AG04450 (cell line): ENCODE measurements around the gene DGKG. TPM values are rescaled to one million over a fixed set of nuclear protein-coding genes. Genes with fewer than 3 reads are reported as not detected.

ENCODE experiments used
- CTCF ChIA-PET: fragments of 300-600, 350-600 bp; formaldehyde crosslinking; extraction: SDS; loops from one replicate; lab custom pipeline; 2022; ENCODE audit warnings: antibody characterized with exemption, inconsistent platforms; lab: Charles Lee
- POLR2A ChIA-PET: fragments of 350-600 bp; formaldehyde crosslinking; extraction: SDS; loops from one replicate; lab custom pipeline; 2021; ENCODE audit warnings: antibody characterized with exemption, inconsistent platforms; lab: Yijun Ruan, JAX
- DNase-seq: peaks from one replicate; pipeline ENCODE4 v3.0.0-alpha.2; 2011; ENCODE audit warnings: low read depth, low spot score
- H3K27ac ChIP-seq: one replicate; pipeline ENCODE4 v1.5.1; 2012; ENCODE audit warnings: low read depth, low read length, control low read depth
- H3K27me3 ChIP-seq: one replicate; pipeline ENCODE4 v1.6.0; 2012; ENCODE audit warnings: low read length; ENCODE audit not compliant: control insufficient read depth, insufficient read depth
- H3K4me3 ChIP-seq: 2 replicates; pipeline ENCODE4 v1.5.1; 2011; ENCODE audit warnings: mild to moderate bottlenecking, low read depth, low read length, control low read depth
- H3K9me3 ChIP-seq: 2 replicates; pipeline ENCODE4 v1.5.1; 2012; ENCODE audit warnings: low read length; ENCODE audit not compliant: control insufficient read depth, insufficient read depth
- polyA plus RNA-seq: library from polyadenylated mRNA; depleted of rRNA; stranded (reverse); fragments of >200 nt; gene quantifications from 2 replicates; pipeline ENCODE4 v1.2.3, GENCODE V29; 2011
- TF ChIP-seq, protein P1 (sequence below): IDR thresholded peaks from 2 replicates; pipeline ENCODE4 v1.5.1; 2011; ENCODE audit warnings: low read depth, low read length, control low read depth, inconsistent platforms

Gene DGKG
- polyA plus RNA-seq, 1 experiment = 5.1 TPM

- ChIA-PET POLR2A (no interaction called here), CTCF (no interaction called here)
- H3K9me3 ChIP-seq = no peaks in the 10 kb centered on the region
- DNase-seq = no peak
- no peaks in the 10 kb centered on the region for H3K27me3 ChIP-seq
- no peak overlapping the region for H3K27ac ChIP-seq
- no peak overlapping the region for H3K4me3 ChIP-seq
- TF ChIP-seq, protein P1, sequence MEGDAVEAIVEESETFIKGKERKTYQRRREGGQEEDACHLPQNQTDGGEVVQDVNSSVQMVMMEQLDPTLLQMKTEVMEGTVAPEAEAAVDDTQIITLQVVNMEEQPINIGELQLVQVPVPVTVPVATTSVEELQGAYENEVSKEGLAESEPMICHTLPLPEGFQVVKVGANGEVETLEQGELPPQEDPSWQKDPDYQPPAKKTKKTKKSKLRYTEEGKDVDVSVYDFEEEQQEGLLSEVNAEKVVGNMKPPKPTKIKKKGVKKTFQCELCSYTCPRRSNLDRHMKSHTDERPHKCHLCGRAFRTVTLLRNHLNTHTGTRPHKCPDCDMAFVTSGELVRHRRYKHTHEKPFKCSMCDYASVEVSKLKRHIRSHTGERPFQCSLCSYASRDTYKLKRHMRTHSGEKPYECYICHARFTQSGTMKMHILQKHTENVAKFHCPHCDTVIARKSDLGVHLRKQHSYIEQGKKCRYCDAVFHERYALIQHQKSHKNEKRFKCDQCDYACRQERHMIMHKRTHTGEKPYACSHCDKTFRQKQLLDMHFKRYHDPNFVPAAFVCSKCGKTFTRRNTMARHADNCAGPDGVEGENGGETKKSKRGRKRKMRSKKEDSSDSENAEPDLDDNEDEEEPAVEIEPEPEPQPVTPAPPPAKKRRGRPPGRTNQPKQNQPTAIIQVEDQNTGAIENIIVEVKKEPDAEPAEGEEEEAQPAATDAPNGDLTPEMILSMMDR = no peak
Observed at GRCh38 chr3:186320862-186321568, 41.0 kb downstream of the DGKG start.

DNA sequence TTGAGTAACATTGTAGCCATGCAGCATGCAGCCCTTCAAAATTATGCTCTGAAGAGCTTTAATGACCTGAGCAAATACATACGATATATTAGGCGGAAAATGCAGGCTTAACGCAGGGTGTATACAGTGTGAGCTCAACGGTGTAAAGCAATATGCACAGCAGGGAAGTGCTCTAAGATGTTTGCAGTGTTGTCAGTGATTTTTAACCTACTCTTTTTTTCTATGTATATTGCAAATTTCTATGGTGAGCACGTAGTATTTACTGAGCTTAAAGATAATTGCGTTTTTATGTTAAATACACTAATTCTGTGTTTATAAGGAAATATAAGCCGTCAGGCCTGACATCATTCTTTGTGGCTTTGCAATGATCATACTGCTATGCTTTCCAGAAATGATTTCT, 42.1 kb downstream of the DGKG start:
- DNase-seq = no peak
- Histone ChIP-seq H3K4me3 (no peak overlapping the region), H3K27me3 (no peaks in the 10 kb centered on the region), H3K27ac (no peak overlapping the region), H3K9me3 (no peaks in the 10 kb centered on the region)
- TF ChIP-seq, protein P1 = no peak
- CTCF ChIA-PET = no interaction called here
- POLR2A ChIA-PET = no interaction called here

DNA sequence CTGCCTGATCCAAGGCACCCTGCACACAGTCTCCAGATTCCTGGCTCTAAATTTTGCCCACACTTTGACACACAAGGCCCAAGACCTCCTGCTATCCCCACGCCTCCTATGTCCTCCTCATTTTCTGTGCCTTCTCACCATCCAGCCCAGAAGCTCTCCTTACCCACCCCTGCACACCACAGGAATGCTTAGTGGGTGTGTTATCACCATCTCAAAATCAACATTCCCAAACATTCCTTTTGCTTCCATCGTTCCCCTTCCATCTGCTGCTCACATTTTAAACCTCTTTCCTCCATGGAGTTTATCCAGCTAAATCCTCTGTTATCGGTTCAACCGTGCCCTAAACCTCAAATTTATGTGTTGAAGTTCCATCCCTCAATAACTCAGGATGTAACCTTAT, 43.9 kb downstream of the DGKG start:
- ChIA-PET POLR2A (no interaction called here), CTCF (no interaction called here)
- Histone ChIP-seq H3K4me3 (no peak overlapping the region), H3K27me3 (no peaks in the 10 kb centered on the region), H3K9me3 (no peaks in the 10 kb centered on the region), H3K27ac (no peak overlapping the region)
- no peak for DNase-seq
- TF ChIP-seq, protein P1 = no peak

DNA sequence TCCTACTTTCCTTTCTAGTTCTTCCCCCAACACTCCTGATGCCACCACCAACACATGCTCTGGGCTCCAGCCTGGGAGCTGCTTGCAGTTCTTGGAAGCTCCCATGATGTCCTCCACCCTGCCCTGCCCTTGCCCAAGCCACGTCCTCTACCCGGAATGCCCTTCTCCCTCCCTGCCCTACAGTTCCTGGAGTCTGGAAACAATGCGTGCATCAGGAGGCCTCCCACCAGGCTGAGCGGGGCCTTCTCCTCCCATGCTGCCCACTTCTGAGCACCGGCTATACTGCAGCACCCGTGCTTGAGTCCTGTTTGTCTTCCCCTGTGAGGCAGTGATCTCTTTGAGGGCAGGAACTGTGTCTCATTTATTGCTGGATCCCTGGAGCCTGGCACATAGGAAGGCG, 44.6 kb downstream of the DGKG start:
- POLR2A ChIA-PET = no interaction called here
- TF ChIP-seq, protein P1 = no peak
- no peak for DNase-seq
- Histone ChIP-seq H3K27ac (no peak overlapping the region), H3K9me3 (no peaks in the 10 kb centered on the region), H3K27me3 (no peaks in the 10 kb centered on the region), H3K4me3 (no peak overlapping the region)
- CTCF ChIA-PET = no interaction called here

DNA sequence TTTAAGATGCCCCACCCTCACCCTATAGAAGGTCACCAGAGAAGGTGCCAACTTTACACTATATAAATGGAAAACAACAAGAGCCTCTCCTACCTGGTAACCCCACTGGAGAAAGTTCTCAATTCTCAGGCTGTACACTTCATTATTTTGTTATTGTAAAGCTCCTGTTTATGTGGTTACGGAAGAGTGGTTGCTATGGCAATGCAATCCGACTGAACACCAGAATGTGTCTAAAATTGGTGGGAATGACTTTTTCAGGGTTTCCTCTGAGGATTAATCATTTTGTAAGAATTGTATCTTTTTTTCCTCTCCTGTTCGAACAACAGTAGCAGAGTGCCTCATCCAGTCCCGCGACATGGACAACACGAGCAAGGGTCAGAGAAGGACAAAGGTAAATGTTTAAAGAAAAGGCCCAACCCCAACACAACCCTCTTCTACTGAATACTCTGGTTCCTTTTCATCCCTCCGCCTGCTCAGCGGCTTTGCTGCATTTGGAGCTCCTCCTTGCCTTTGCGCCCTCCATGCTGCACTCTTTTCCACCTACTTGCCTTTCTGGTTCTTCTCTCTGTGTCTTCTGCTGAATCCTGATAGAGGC, 45.3 kb downstream of the DGKG start:
- CTCF ChIA-PET = no interaction called here
- Histone ChIP-seq H3K27me3 (no peaks in the 10 kb centered on the region), H3K27ac (no peak overlapping the region), H3K9me3 (no peaks in the 10 kb centered on the region), H3K4me3 (no peak overlapping the region)
- POLR2A ChIA-PET = no interaction called here
- TF ChIP-seq, protein P1 = no peak
- DNase-seq = no peak
